Measurements from ENCODE around the gene LRRC4.

LRRC4 gene

DNA sequence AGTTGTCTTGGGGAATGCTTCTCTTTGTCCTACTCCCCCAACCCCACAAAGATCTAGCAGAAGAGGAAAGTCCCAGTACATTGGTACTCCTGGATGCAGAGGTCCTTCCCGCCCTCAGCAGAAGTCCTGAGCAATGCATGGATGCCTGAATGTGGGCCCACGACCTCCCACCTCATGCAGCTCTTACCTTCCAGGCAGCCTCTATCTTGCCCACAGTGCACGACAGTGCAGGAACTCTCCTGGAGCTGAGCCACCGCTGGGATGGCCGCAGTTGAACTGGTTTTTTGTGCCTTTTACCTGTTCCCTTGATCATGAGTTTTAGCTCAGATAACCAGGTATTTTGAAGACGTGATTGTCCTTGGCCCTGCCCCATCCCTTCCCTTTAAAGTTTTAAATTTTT lies 37.9 kb downstream of the LRRC4 start:
- Histone ChIP-seq H3K4me3 (ENCODE audit: low read depth in 1 of 2, low read length in 2 of 2) (no peak overlapping the region), H3K27me3 (ENCODE audit: low read depth, low read length) (no peaks in the 10 kb centered on the region), H3K4me1 (ENCODE audit: control insufficient read depth in 1 of 2, insufficient read depth in 2 of 2, low read length in 2 of 2) (peaks cover 0 to 10% of the 10 kb centered on the region in 2 donors), H3K9me3 (ENCODE audit: control insufficient read depth in 1 of 2, low read length in 2 of 2) (no peaks in the 10 kb centered on the region), H3K27ac (ENCODE audit: low read length) (no peak overlapping the region), H3K36me3 (ENCODE audit: control insufficient read depth in 1 of 2, insufficient read depth in 2 of 2, low read length in 2 of 2) (peaks cover 5 to 7% of the 10 kb centered on the region in 2 donors)

DNA sequence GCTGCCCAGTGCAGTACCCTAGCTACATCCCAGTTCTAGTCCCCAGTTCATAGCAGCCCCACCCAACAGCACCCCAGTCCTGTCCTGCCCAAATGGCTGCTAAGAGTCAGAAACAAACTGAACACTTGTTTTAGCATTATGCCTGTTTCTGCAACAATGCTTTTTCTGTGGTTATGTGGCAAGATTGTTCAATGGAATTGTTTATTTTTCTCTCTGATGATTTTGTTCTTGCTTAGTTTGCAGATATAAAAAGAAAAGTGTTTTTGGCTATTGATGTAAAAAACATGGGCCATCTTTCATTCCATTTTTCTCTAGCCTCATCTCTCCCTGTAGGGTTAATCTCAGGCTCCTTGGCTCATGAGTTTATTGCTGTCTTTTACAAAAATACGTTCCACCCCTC lies 42.5 kb downstream of the LRRC4 start:
- peaks cover 5 to 7% of the 10 kb centered on the region in 2 donors for H3K36me3 ChIP-seq (ENCODE audit: control insufficient read depth in 1 of 2, insufficient read depth in 2 of 2, low read length in 2 of 2)
- H3K9me3 ChIP-seq (ENCODE audit: control insufficient read depth in 1 of 2, low read length in 2 of 2) = no peaks in the 10 kb centered on the region
- H3K4me1 ChIP-seq (ENCODE audit: control insufficient read depth in 1 of 2, insufficient read depth in 2 of 2, low read length in 2 of 2) = peaks cover 0 to 9% of the 10 kb centered on the region in 2 donors
- no peak overlapping the region for H3K27ac ChIP-seq (ENCODE audit: low read length)
- no peak overlapping the region for H3K4me3 ChIP-seq (ENCODE audit: low read depth in 1 of 2, low read length in 2 of 2)
- H3K27me3 ChIP-seq (ENCODE audit: low read depth, low read length) = no peaks in the 10 kb centered on the region

DNA sequence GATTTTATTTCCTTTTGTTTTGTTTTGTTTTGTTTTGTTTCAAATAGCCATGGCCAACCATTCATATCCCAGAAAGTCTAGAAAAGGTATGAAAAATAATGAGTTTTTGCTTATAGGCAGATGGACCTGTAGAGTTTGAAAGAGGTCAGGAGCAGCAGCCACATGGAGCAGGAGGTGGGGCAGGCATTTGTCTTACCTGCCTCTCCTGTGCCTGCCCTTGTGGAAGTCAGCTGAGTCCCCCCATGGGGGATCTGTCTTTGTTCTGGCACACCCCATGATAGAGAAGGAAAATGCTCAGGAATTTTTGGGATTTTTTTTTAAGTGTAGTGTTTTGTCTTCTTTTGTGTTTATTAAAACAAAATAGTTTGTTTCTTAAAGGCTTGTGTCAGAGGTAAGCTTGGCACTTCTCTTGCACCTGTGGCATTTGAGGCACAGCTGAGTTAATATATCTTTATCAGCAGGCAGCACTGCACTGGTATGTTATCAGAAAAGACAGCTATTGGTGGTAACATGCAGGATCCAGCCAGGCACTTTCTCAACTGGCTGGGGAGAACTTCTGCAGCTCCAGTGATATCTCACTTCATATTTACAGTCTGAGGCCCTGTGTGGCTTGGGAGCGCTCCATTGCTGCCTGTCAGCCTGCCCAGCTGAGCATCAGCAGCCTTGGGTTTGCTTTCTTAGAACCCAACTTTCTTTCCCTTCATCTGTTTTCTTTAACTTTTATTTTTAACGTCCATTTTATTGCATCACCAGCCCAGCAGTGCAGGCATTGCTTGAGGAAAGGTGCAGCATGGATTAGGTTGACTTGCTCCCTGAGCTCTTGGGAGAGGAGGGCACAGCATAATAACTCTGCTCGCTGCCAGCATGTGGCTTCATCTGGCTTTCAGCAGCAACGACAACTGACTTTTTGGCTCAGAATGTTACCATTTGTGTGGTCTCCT lies 44.4 kb downstream of the LRRC4 start:
- H3K27ac ChIP-seq (ENCODE audit: low read length) = no peak overlapping the region

DNA sequence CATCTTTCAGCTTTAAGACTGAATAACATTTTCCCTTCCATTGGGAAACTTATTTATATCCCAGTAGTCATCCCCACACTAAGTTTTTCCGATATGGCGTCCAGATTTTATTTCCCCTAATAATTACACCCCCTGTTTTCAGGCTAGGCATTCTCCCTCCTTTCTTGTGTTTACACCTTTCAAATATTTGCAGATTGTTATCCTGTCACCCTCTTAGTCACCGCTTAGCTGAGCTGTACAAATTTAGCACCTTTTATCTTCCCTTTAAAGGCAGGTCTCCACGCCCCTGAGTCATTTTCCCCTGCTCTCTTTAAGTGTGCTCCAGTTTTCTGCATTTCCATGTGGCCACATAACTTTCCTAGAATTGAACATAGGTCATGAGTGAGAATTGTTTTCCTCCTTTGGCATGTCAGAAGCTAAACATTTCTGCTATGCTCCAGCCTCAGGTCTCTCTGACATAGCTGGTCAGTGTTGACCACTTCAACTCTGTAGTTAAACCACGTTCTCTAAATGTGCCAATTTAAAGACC lies 47.4 kb downstream of the LRRC4 start:
- no peak overlapping the region for H3K4me3 ChIP-seq (ENCODE audit: low read depth in 1 of 2, low read length in 2 of 2)
- H3K27ac ChIP-seq (ENCODE audit: low read length) = no peak overlapping the region
- peaks cover 0 to 4% of the 10 kb centered on the region in 2 donors for H3K9me3 ChIP-seq (ENCODE audit: control insufficient read depth in 1 of 2, low read length in 2 of 2)
- H3K27me3 ChIP-seq (ENCODE audit: low read depth, low read length) = no peaks in the 10 kb centered on the region
- H3K4me1 ChIP-seq (ENCODE audit: control insufficient read depth in 1 of 2, insufficient read depth in 2 of 2, low read length in 2 of 2) = peaks cover 0 to 9% of the 10 kb centered on the region in 2 donors
- H3K36me3 ChIP-seq (ENCODE audit: control insufficient read depth in 1 of 2, insufficient read depth in 2 of 2, low read length in 2 of 2) = no peaks in the 10 kb centered on the region

More for the DNA sequence above, 44.4 kb downstream of the LRRC4 start:
- Histone ChIP-seq H3K4me3 (ENCODE audit: low read depth in 1 of 2, low read length in 2 of 2) (no peak overlapping the region), H3K36me3 (ENCODE audit: control insufficient read depth in 1 of 2, insufficient read depth in 2 of 2, low read length in 2 of 2) (peaks cover 0 to 6% of the 10 kb centered on the region in 2 donors), H3K9me3 (ENCODE audit: control insufficient read depth in 1 of 2, low read length in 2 of 2) (no peaks in the 10 kb centered on the region), H3K4me1 (ENCODE audit: control insufficient read depth in 1 of 2, insufficient read depth in 2 of 2, low read length in 2 of 2) (peaks cover 0 to 9% of the 10 kb centered on the region in 2 donors), H3K27me3 (ENCODE audit: low read depth, low read length) (no peaks in the 10 kb centered on the region)

DNA sequence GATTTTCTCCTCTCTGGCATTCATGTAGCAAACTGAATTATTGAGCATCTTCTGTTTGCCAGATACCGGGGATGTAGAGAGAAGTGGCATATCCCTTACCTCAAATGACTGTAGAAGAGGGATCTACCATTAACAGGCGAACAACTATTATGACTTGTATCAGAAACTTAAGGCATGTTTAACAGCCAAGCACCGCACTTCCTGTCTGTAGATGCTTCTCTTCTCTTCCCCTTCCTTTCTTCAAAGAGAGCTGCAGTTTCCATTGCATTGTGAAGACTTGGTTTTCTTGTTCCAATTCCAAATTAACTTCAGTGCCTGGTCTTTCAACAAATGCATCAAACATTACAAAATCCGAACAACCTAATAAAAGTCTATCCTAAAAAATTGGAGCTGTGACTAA lies 49.3 kb downstream of the LRRC4 start:
- Histone ChIP-seq H3K4me3 (ENCODE audit: low read depth in 1 of 2, low read length in 2 of 2) (no peak overlapping the region), H3K4me1 (ENCODE audit: control insufficient read depth in 1 of 2, insufficient read depth in 2 of 2, low read length in 2 of 2) (peaks cover 0 to 4% of the 10 kb centered on the region in 2 donors), H3K36me3 (ENCODE audit: control insufficient read depth in 1 of 2, insufficient read depth in 2 of 2, low read length in 2 of 2) (no peaks in the 10 kb centered on the region), H3K9me3 (ENCODE audit: control insufficient read depth in 1 of 2, low read length in 2 of 2) (peaks cover 0 to 4% of the 10 kb centered on the region in 2 donors), H3K27ac (ENCODE audit: low read length) (no peak overlapping the region), H3K27me3 (ENCODE audit: low read depth, low read length) (no peaks in the 10 kb centered on the region)

DNA sequence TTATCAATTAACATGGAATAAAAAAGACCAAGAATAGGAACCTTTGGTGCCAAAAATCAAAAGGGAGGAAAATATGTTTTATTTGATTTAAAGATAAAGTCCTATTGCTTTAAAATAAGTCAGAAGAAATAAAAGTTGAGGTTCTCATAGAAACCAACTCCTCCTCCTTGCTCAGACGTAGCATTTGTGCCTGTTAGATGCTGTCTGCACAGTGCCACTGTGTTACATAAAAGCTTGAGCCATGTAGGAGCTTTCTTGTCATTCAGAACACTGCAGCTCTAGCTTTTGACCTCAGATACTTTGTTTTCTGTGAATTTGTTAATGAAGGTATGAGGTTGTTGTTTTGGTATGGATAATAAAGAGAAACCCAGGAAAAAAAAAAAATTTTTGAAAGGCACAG lies 50.3 kb downstream of the LRRC4 start:
- Histone ChIP-seq H3K9me3 (ENCODE audit: control insufficient read depth in 1 of 2, low read length in 2 of 2) (peaks cover 0 to 4% of the 10 kb centered on the region in 2 donors), H3K36me3 (ENCODE audit: control insufficient read depth in 1 of 2, insufficient read depth in 2 of 2, low read length in 2 of 2) (no peaks in the 10 kb centered on the region), H3K27me3 (ENCODE audit: low read depth, low read length) (no peaks in the 10 kb centered on the region), H3K4me1 (ENCODE audit: control insufficient read depth in 1 of 2, insufficient read depth in 2 of 2, low read length in 2 of 2) (no peaks in the 10 kb centered on the region), H3K4me3 (ENCODE audit: low read depth in 1 of 2, low read length in 2 of 2) (no peak overlapping the region), H3K27ac (ENCODE audit: low read length) (no peak overlapping the region)

DNA sequence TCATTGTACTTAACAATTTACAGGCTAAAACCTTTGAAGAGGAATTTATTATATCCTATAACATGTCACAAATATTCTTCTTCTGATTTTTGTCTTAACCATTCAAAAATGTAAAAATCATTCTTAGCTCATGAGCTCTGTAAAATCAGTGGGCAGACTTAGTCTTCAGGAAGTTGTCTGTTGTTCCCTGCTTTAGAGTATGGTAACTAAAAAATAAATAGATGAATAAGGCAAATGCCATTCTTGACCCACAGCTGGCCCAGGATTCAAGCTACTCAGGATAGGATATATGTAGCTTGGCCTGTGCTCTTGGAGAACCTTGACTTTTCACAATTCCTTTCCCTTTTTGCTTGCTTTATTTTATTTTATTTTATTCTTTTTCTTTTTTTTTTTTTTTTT lies 51.5 kb downstream of the LRRC4 start:
- Histone ChIP-seq H3K4me3 (ENCODE audit: low read depth in 1 of 2, low read length in 2 of 2) (no peak overlapping the region), H3K27me3 (ENCODE audit: low read depth, low read length) (no peaks in the 10 kb centered on the region), H3K27ac (ENCODE audit: low read length) (no peak overlapping the region), H3K4me1 (ENCODE audit: control insufficient read depth in 1 of 2, insufficient read depth in 2 of 2, low read length in 2 of 2) (no peaks in the 10 kb centered on the region), H3K9me3 (ENCODE audit: control insufficient read depth in 1 of 2, low read length in 2 of 2) (peaks cover 0 to 4% of the 10 kb centered on the region in 2 donors), H3K36me3 (ENCODE audit: control insufficient read depth in 1 of 2, insufficient read depth in 2 of 2, low read length in 2 of 2) (no peaks in the 10 kb centered on the region)

DNA sequence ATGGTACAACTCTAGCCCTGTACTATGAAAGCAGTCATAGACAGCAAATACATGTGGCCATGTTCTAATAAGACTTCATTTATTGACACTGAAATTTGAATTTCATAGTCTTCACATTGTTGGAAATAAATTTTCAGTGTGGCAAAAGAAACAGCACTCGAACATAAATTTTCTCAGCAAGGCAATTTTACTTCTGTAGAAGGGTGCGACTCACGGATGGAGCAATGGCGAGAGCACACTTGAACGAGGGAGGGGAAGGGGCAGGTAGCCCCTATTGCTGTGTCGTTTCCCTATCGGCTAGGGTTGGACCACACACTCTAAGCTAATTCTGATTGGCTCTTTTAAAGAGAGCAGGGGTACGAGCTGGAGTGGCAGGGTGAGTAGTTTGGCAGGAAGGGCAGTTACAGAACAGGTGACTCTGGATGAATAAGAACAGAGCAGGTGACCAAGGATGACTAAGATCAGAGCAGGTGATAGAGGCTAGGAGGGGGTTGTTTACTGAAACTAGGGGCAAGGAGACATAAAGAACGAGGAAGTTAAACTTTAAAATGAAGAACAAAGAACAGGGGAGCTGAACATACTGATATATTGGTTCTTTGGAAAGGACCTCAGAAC lies 52.0 kb downstream of the LRRC4 start:
- H3K27ac ChIP-seq (ENCODE audit: low read length) = no peak overlapping the region
- peaks cover 0 to 4% of the 10 kb centered on the region in 2 donors for H3K9me3 ChIP-seq (ENCODE audit: control insufficient read depth in 1 of 2, low read length in 2 of 2)
- no peaks in the 10 kb centered on the region for H3K27me3 ChIP-seq (ENCODE audit: low read depth, low read length)
- H3K36me3 ChIP-seq (ENCODE audit: control insufficient read depth in 1 of 2, insufficient read depth in 2 of 2, low read length in 2 of 2) = no peaks in the 10 kb centered on the region
- no peak overlapping the region for H3K4me3 ChIP-seq (ENCODE audit: low read depth in 1 of 2, low read length in 2 of 2)
- H3K4me1 ChIP-seq (ENCODE audit: control insufficient read depth in 1 of 2, insufficient read depth in 2 of 2, low read length in 2 of 2) = no peaks in the 10 kb centered on the region

DNA sequence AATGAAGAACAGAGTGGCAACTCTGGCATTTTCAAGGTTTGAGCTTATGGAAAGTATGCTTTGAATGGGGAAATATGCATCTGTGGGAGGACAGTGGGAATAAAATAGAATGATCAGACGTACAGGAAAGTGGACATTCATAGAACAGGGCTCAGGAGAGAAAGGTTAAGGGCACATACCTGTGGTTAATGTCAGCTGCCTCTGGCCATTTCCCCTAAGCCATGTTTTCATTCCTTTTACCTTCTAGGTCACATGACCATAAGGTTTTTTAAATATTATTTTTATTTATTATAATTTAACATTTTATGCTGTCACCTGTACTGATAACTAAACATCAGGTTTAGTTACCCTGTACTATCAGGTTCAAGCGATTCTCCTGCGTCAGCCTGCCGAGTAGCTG lies 52.8 kb downstream of the LRRC4 start:
- Histone ChIP-seq H3K4me1 (ENCODE audit: control insufficient read depth in 1 of 2, insufficient read depth in 2 of 2, low read length in 2 of 2) (no peaks in the 10 kb centered on the region), H3K36me3 (ENCODE audit: control insufficient read depth in 1 of 2, insufficient read depth in 2 of 2, low read length in 2 of 2) (no peaks in the 10 kb centered on the region), H3K27me3 (ENCODE audit: low read depth, low read length) (no peaks in the 10 kb centered on the region), H3K27ac (ENCODE audit: low read length) (no peak overlapping the region), H3K4me3 (ENCODE audit: low read depth in 1 of 2, low read length in 2 of 2) (no peak overlapping the region), H3K9me3 (ENCODE audit: control insufficient read depth in 1 of 2, low read length in 2 of 2) (peaks cover 0 to 4% of the 10 kb centered on the region in 2 donors)
